CD4-positive, alpha-beta T cell treated with Interleukin-17A for 1 hour (primary cell): ENCODE measurements around the gene OR6S1.
"Not testable (repeated sequence)": the region's sequence is repeated elsewhere in the genome, so short reads cannot be mapped to it uniquely, and the experiment has no call there.

Experiments
- DNase-seq: peaks from one replicate; pipeline ENCODE4 v3.0.0-alpha.2; 2020

Gene OR6S1

DNA sequence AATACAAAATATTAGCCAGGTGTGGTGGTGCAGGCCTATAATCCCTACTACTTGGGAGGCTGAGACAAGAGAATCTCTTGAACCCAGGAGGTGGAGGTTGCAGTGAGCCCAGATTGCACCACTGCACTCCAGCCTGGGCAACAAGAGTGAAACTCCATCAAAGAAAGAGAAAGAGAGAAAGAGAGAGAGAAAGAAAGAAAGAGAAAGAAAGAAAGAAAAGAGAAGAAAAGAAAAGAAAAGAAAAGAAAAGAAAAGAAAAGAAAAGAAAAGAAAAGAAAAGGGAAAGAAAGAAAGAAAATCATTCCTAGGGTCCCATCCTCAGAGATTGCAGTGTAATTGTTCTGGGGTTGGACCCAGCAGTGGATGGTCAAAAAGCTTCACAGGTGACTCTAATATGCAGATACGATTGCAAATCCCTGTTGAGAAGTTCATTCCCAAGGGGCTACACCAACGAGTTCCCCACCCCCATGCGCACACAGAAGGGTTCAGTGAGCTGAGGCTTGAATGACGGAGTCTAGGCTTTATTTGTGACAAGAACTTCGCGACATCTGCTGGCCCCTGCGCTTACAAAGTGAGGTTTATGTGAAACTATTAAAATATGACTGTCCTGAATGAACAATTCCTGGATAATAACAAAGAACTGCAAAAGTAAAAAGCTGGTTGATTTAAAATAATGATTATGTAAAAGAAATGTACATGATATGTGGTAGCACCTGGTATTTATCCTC, 32.9 kb downstream of the OR6S1 start:
- no peak for DNase-seq

- DNase-seq = no peak
These were observed 33.9 kb downstream of the OR6S1 start for GRCh38 chr14:20607617-20608016.

DNA sequence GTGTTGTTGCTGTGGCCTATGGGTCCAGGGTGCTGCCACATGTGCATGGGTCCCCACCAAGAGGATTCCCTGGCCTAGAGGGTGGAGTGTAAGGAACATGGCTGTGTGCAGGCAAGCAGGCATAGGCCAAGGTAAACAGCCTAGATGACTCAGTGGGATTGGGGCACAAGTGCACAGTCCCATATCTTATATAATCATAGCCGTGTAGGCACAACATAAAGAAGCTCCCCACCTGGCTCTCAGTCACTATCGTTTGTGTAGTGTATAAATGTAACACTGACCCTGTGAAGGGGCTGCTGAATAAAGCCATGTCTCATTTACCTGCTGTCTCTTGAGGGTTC, 34.6 kb downstream of the OR6S1 start:
- no peak for DNase-seq

GRCh38 chr14:20606190-20606901, 35.1 kb downstream of the OR6S1 start:
- no peak for DNase-seq

DNA sequence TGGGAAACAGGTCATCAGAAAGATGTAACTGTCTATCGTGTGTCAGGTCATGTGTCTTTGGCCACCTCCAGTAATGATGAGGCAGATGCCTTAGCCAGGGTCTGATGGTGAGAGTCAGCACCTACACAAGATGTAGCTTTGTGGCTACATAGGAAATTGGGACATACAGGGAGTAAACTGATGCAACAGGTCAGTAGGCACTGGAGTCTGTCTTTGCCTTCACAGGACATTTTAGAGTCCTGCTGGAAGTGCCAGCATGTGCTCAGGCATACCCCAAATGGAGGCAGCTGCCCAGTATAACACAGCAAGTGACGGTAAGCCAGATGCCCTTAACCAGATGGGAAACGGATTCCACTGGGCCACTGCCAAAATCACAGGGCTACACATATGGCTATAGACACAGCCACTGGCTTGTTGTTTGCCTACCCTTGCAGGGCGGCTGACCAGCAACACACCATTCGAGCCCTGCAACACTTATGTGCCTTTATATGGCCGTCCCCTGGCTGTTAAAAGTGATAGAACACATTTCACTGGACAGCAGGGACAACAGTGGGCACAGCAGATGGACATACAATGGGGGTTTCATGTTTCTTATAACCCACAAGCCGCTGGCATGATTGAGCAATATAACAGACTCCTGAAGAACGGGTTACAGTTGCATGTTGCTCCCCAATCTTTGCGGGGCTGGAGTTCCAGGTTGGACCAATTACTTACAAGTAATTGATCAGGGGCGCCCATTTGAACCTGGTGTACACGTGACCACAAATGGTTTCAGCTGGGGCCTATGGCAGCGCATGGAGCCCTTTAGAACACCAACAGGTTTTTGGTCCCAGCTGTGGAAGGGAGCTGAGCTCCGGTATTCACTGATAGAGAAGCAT, 37.4 kb downstream of the OR6S1 start:
- no peak for DNase-seq

GRCh38 chr14:20602583-20602982, 38.9 kb downstream of the OR6S1 start:
- no peak for DNase-seq

DNA sequence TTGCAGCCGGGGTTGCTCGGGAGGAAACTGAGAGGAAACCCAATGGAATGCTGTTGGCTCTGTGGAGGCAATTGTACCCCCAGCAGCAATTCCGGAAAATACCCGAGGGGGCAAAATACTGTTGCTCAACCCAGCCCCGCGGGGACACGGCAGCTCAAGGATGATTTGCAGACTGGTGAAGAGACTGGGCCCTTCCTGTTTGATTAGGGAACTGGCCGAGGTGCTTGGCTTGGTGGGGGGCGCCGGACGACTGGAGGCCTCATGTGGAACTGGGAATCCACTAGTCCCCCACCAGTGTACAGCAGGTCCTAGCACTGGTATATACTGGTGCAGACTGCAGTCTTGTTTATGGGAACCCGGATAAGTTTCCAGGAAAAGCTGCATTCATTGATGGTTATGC, 40.0 kb downstream of the OR6S1 start:
- no peak for DNase-seq

DNA sequence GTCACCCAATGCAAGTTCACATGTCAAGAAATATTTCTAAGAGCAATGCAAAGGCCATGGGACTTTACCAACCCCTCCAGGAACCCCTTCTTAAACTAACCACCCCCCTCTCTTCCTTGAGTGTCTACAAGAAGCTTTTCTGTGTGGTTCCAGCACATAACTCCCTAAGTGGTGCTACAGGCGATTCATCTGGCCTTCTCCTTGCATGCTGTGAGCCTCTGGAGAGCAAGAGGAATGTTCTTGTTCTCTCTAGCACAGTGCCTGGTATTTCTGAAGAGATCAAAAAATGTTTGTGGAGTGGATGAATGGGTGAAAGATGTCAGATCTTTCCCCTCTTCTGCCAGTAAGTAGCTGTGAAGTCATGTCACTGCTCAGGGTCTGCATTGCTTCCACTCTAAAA, 44.4 kb downstream of the OR6S1 start:
- no peak for DNase-seq

DNA sequence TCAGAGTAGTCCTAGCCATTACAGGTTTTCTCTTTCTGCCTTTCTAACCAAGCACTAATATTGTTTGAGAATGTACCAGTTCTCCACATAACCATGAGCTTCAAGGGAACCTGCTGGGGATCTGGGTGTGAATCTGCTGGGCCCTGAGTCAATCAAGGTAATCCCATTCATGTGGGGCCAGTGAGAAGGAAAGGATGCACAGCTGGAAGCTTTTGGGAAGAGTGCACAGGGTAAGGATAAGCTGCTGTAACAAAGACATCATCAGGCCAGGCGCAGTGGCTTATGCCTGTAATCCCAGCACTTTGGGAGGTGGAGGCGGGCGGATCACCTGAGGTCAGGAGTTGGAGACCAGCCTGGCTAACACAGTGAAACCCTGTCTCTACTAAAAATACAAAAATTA, 45.8 kb downstream of the OR6S1 start:
- not testable (repeated sequence) for DNase-seq

DNA sequence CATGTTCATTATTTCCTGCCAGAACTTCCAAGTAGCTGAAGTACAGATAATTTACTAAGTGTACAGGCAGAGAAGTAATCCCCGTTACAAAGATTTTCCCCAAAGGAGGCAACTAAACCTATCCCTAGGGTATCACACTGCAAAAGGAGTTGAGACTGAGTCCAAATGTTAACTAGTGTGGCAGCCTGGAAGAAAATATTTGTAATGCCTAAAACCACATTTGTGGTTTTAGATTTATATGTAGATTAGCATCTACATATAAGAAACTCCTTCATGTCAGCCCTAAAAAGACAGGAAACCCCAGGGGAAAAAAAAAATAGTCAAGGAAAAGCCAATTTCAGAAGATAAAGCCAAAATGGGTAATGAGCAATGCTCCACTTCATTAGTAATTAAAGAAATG, 48.9 kb downstream of the OR6S1 start:
- no peak for DNase-seq

DNA sequence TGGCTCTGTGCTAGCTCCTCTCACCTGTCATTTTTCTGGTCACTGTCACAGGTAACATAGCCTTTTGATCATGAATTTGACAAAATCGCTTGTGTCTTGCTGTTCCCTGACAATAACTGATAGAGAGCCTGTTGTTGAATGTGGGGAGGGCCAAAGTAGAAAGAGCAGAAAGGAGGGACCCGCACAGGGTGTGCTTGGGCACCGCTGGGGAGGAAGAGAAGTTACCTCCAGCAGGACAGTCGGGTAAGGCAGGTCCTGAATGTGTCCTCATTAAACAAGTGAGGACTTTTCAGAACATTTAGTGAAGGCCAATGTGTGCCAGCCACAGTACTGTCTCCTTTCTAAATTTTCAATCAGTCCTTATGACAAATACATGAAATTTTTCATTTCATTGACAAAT, 50.3 kb downstream of the OR6S1 start, which contains the start of gene RNASE12:
TSS of gene RNASE12 (minus strand) at position 142 of the 400 bp plus-strand sequence. CDS start 653 bp downstream, outside the sequence.
- no peak for DNase-seq
